ENCODE results near the gene CYP4F12. TPM values are rescaled to one million over a fixed set of nuclear protein-coding genes. Genes with fewer than 3 reads are reported as not detected.

The CYP4F12 gene
- total and polyA plus RNA-seq, 2 donors (not counting 1 experiment from before 2014, with no cell fraction given): not detected

GRCh38 chr19:15635016-15635805, 37.7 kb upstream of the CYP4F12 start:
- intact Hi-C loops (cut with micrococcal nuclease): no loop called here
- TF ChIP-seq EZH2 (IDR thresholded peaks at IDR 0.05; ENCODE audit: borderline replicate concordance, insufficient read depth, low read depth, low read length, poor library complexity, severe bottlenecking) (no peak), CTCF (IDR thresholded peaks at IDR 0.05) (no peak)
- Histone ChIP-seq H2AFZ (ENCODE audit: insufficient read depth, low read depth, low read length, poor library complexity, severe bottlenecking) (no peak overlapping the region), H3K9me3 (ENCODE audit: control extremely low read depth in 1 of 3, control insufficient read depth in 2 of 3, insufficient read depth in 1 of 3, low read length in 2 of 3) (no peaks in the 10 kb centered on the region), H3K36me3 (replicated peaks in 1 of 2; ENCODE audit: control extremely low read depth in 1 of 2, control insufficient read depth in 1 of 2, extremely low read depth in 1 of 2, insufficient read depth in 2 of 2, low read length in 1 of 2) (no peaks in the 10 kb centered on the region), H3K9ac (ENCODE audit: low read length) (no peak overlapping the region), H3K27me3 (replicated peaks in 1 of 4; ENCODE audit: control extremely low read depth in 1 of 4, control insufficient read depth in 3 of 4, insufficient read depth in 4 of 4, low read length in 3 of 4) (peaks cover 0 to 21% (median 4%) of the 10 kb centered on the region in 4 experiments), H3K4me2 (replicated peaks; ENCODE audit: low read depth, low read length, poor library complexity, severe bottlenecking) (no peak overlapping the region), H3K27ac (ENCODE audit: low read length in 2 of 2) (no peak overlapping the region), H3K4me3 (ENCODE audit: control extremely low read depth in 1 of 5, extremely low read depth in 1 of 5, insufficient read depth in 1 of 5, low read depth in 2 of 5, low read length in 4 of 5) (no peak overlapping the region), H3K4me1 (ENCODE audit: control insufficient read depth in 2 of 2, insufficient read depth in 2 of 2, low read length in 2 of 2) (no peaks in the 10 kb centered on the region), H4K20me1 (ENCODE audit: control insufficient read depth, insufficient read depth, low read length, poor library complexity, severe bottlenecking) (no peaks in the 10 kb centered on the region), H3K79me2 (ENCODE audit: control insufficient read depth, insufficient read depth, low read length) (no peaks in the 10 kb centered on the region)
- CTCF ChIA-PET: interaction anchor here (0.6 to 1.7 kb wide), 2 partner anchors 782 to 1632 kb away, joined by 3 read pairs; no protein-coding TSS in a partner anchor
- DNase-seq (no peak), ATAC-seq (ENCODE audit: low read depth) (no peak)
- H3K4me3 Mint-ChIP-seq: no peak overlapping the region
- peaks cover 38% of the 10 kb centered on the region for H3K27me3 Mint-ChIP-seq
- peaks cover 3% of the 10 kb centered on the region for H3K4me1 Mint-ChIP-seq
- WGBS (ENCODE audit: insufficient coverage): 69% methylated on average over 2 of the region's 2 CpGs
- H3K27ac Mint-ChIP-seq: no peak overlapping the region
- H3K9me3 Mint-ChIP-seq (ENCODE audit: insufficient read depth): no peaks in the 10 kb centered on the region
- POLR2A ChIA-PET: no interaction called here

GRCh38 chr19:15636026-15636425, 36.9 kb upstream of the CYP4F12 start:
- ATAC-seq (ENCODE audit: low read depth) (no peak), DNase-seq (no peak)
- Mint-ChIP-seq H3K27me3 (peaks cover 34% of the 10 kb centered on the region), H3K4me1 (peaks cover 3% of the 10 kb centered on the region), H3K4me3 (no peak overlapping the region), H3K27ac (no peak overlapping the region), H3K9me3 (ENCODE audit: insufficient read depth) (no peaks in the 10 kb centered on the region)
- Histone ChIP-seq H4K20me1 (ENCODE audit: control insufficient read depth, insufficient read depth, low read length, poor library complexity, severe bottlenecking) (no peaks in the 10 kb centered on the region), H2AFZ (ENCODE audit: insufficient read depth, low read depth, low read length, poor library complexity, severe bottlenecking) (no peak overlapping the region), H3K27me3 (replicated peaks in 1 of 4; ENCODE audit: control extremely low read depth in 1 of 4, control insufficient read depth in 3 of 4, insufficient read depth in 4 of 4, low read length in 3 of 4) (peaks cover 0 to 24% (median 3%) of the 10 kb centered on the region in 4 experiments), H3K9ac (ENCODE audit: low read length) (no peak overlapping the region), H3K27ac (ENCODE audit: low read length in 2 of 2) (no peak overlapping the region), H3K4me3 (ENCODE audit: control extremely low read depth in 1 of 5, extremely low read depth in 1 of 5, insufficient read depth in 1 of 5, low read depth in 2 of 5, low read length in 4 of 5) (no peak overlapping the region), H3K4me2 (replicated peaks; ENCODE audit: low read depth, low read length, poor library complexity, severe bottlenecking) (no peak overlapping the region), H3K4me1 (ENCODE audit: control insufficient read depth in 2 of 2, insufficient read depth in 2 of 2, low read length in 2 of 2) (no peaks in the 10 kb centered on the region), H3K9me3 (ENCODE audit: control extremely low read depth in 1 of 3, control insufficient read depth in 2 of 3, insufficient read depth in 1 of 3, low read length in 2 of 3) (no peaks in the 10 kb centered on the region), H3K36me3 (replicated peaks in 1 of 2; ENCODE audit: control extremely low read depth in 1 of 2, control insufficient read depth in 1 of 2, extremely low read depth in 1 of 2, insufficient read depth in 2 of 2, low read length in 1 of 2) (no peaks in the 10 kb centered on the region), H3K79me2 (ENCODE audit: control insufficient read depth, insufficient read depth, low read length) (no peaks in the 10 kb centered on the region)
- TF ChIP-seq EZH2 (IDR thresholded peaks at IDR 0.05; ENCODE audit: borderline replicate concordance, insufficient read depth, low read depth, low read length, poor library complexity, severe bottlenecking): no peak
- no peak for TF ChIP-seq CTCF (IDR thresholded peaks at IDR 0.05)
- intact Hi-C loops (cut with micrococcal nuclease): no loop called here
- ChIA-PET POLR2A (no interaction called here), CTCF (interaction anchor here (1.7 kb wide), 1 partner anchor 781 kb away, joined by 3 read pairs; no protein-coding TSS in a partner anchor)
- 71% methylated on average over 2 of the region's 2 CpGs for WGBS (ENCODE audit: insufficient coverage)
